Duodenal mucosa (tissue), 2 donors: Measurements from ENCODE around the gene MYO1A.
"Not testable (repeated sequence)": the region's sequence is repeated elsewhere in the genome, so short reads cannot be mapped to it uniquely, and the experiment has no call there.

Experiments
- H3K27ac ChIP-seq: one replicate; pipeline ENCODE4 v1.7.0; 2013; ENCODE audit warnings: low read depth, low read length
- H3K27me3 ChIP-seq, 2 donors: one replicate each; pipeline ENCODE4 v1.7.0; 2013; ENCODE audit warnings: low read length in 2 of 2, control low read depth in 1 of 2; ENCODE audit not compliant: insufficient read depth in 2 of 2, control insufficient read depth in 1 of 2
- H3K36me3 ChIP-seq, 2 donors: one replicate each; pipeline ENCODE4 v1.7.0; 2013; ENCODE audit warnings: low read length in 2 of 2, control low read depth in 1 of 2; ENCODE audit not compliant: insufficient read depth in 2 of 2, control insufficient read depth in 1 of 2
- H3K4me1 ChIP-seq, 2 donors: one replicate each; pipeline ENCODE4 v1.7.0; 2013; ENCODE audit warnings: low read length in 2 of 2, control low read depth in 1 of 2; ENCODE audit not compliant: insufficient read depth in 2 of 2, control insufficient read depth in 1 of 2
- H3K4me3 ChIP-seq, 2 donors: one replicate each; pipeline ENCODE4 v1.7.0; 2013; ENCODE audit warnings: low read length in 2 of 2, low read depth in 1 of 2
- H3K9ac ChIP-seq, 2 donors: one replicate each; pipeline ENCODE4 v1.7.0; 2013; ENCODE audit warnings: low read length in 2 of 2, low read depth in 1 of 2
- H3K9me3 ChIP-seq, 2 donors: one replicate each; pipeline ENCODE4 v1.7.0; 2013; ENCODE audit warnings: low read length in 2 of 2, control low read depth in 1 of 2; ENCODE audit not compliant: control insufficient read depth in 1 of 2

MYO1A gene

DNA sequence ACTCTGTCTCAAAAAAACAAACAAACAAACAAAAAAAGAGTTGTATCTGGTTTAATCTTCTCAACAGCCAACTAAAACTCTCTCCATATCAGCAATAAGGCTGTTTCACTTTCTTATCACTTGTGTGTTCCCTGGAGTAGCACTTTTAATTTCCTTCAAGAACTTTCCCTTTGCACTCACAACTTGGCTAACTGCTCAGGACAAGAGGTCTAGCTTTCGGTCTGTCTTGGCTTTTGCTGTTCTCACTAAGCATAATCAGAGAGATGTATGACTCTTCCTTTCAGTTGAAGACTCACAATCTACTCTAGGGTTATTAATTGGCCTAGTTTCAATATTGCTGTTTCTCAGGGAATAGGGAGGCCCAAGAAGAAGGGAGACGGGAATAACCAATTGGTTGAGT is 16.3 kb upstream of the MYO1A start:
- Histone ChIP-seq H3K4me3 (no peak overlapping the region), H3K27ac (no peak overlapping the region), H3K9ac (no peak overlapping the region), H3K9me3 (no peaks in the 10 kb centered on the region), H3K27me3 (no peaks in the 10 kb centered on the region), H3K4me1 (peaks cover 3 to 10% of the 10 kb centered on the region in 2 donors), H3K36me3 (peaks cover 5 to 6% of the 10 kb centered on the region in 2 donors)

DNA sequence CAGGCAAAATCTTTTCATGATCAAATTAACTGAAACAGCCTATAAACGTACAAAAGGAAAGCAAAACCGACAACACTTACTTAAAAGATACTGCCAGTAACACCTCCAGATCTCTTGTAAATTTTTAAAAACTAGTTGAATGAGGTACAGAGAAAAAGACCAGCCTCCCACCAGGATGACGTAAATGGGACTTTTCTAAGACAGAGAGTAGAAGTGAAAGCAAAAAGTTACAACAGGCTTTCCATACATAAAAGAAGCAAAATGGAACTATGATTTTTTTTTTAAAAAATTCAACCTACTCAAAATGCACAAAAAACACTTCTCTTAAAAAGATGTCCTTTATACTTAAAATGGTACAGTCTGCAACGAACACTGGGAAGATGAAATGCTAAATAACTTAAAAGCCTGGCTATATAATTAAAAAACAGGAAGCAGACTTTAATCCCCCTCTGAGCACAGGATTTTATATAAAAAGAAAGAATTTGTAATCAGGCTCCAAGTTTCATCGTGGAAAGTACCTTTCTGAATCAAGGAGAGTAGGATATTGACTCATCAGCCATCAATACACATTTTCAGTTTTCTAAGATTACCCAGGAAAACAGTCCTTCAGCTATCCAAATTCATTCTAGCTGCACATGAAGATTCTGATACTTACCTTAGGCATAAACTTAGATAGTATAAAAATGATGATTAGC is 14.2 kb upstream of the MYO1A start:
- Histone ChIP-seq H3K9me3 (no peaks in the 10 kb centered on the region), H3K9ac (no peak overlapping the region), H3K4me3 (no peak overlapping the region), H3K4me1 (peaks cover 2 to 14% of the 10 kb centered on the region in 2 donors), H3K27me3 (no peaks in the 10 kb centered on the region), H3K27ac (no peak overlapping the region), H3K36me3 (peaks cover 0 to 6% of the 10 kb centered on the region in 2 donors)

DNA sequence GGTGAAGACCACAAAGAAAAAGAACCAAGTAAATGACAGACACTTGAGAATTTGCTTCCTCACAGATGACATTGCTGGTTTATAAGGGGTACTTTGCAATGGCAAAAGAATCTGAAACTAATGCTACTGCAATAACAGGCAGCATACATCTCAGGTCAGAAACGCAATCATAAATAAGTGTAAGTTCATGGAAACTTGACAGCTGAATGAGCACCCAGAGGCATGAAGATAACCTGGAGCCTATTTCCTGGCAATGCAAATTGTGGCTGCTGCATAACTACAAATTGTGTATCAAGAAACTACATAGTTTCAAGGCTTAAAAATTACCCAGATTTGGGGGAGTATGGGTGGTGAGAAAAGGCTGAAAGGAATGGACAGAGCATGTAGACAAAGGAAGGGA is 8.5 kb upstream of the MYO1A start:
- no peaks in the 10 kb centered on the region for H3K27me3 ChIP-seq
- H3K27ac ChIP-seq: no peak overlapping the region
- peaks cover 0 to 17% of the 10 kb centered on the region in 2 donors for H3K36me3 ChIP-seq
- no peak overlapping the region for H3K4me3 ChIP-seq
- no peaks in the 10 kb centered on the region for H3K9me3 ChIP-seq
- peaks cover 5 to 22% of the 10 kb centered on the region in 2 donors for H3K4me1 ChIP-seq
- no peak overlapping the region for H3K9ac ChIP-seq

DNA sequence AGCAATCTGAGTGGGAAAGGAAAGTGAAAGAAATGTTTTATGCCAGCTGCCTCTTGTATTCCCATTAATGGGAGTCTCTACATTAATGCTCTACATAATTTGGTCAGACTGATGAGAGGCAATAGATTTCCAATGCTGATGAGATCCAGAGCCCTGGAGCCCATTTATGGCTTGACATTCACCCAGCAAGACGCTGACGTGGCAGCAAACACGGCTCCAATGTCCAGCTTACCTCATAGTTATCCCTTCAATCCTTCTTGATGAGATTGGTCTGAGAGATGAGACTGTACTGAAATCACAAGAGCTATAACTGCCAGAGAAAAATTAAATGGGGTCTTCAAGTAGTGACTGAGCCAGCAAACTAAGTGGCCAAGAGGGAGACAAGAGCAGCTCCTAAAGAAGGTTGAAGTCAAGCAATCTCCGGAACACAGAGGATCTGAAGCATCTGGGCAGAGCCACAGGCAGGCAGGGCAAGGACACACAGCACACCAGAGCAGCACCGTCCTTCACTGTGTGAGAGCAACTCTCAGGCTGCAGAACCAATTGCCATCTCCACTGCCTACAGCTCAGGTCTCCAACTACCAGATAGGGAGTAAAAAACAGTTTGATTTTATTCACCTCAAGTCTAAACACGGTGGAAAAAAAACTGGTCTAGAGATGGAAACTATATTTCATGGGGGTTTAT is 7.3 kb upstream of the MYO1A start:
- peaks cover 0 to 17% of the 10 kb centered on the region in 2 donors for H3K36me3 ChIP-seq
- H3K27me3 ChIP-seq: no peaks in the 10 kb centered on the region
- H3K27ac ChIP-seq: peak overlapping the region; percentile 15
- H3K9ac ChIP-seq: peak overlapping the region in 1 of 2 donors; percentile 27
- peaks cover 5 to 22% of the 10 kb centered on the region in 2 donors for H3K4me1 ChIP-seq
- peak overlapping the region; percentile 2 to 34 for H3K4me3 ChIP-seq
- H3K9me3 ChIP-seq: no peaks in the 10 kb centered on the region

DNA sequence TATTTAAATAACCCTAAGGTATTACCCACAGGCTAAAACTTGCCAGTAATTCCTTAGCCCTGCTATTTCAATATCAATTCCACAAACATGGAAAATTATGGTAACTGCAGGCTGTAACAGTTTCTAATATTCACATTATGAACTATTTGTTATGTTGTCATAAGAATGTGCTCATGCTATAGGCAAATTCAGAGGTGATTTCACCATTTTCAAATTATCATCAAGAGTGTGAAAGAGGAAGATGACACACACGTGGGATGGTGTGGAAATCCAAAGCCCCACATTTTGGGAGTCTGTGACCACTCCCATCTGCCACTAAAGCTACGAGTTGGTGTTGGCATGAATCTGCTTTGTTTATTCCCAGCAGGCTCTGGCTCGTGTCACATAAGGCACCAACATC is 5.9 kb upstream of the MYO1A start:
- Histone ChIP-seq H3K36me3 (peaks cover 0 to 17% of the 10 kb centered on the region in 2 donors), H3K27me3 (no peaks in the 10 kb centered on the region), H3K9ac (no peak overlapping the region), H3K4me1 (peaks cover 9 to 30% of the 10 kb centered on the region in 2 donors), H3K27ac (no peak overlapping the region), H3K4me3 (no peak overlapping the region), H3K9me3 (no peaks in the 10 kb centered on the region)

DNA sequence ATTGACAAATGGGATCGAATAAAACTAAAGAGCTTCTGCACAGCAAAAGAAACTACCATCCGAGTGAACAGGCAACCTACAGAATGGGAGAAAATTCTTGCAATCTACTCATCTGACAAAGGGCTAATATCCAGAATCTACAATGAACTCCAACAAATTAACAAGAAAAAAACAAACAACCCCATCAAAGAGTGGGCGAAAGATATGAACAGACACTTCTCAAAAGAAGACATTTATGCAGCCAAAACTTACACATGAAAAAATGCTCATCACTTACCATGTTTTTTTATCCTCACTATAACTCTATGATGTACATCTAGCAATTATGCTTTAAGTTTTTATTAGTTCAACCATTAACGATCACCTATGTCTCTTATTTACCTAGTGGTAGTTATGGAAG is 4.0 kb upstream of the MYO1A start:
- H3K4me3 ChIP-seq, H3K9me3 ChIP-seq, H3K9ac ChIP-seq, H3K27ac ChIP-seq, H3K27me3 ChIP-seq, H3K36me3 ChIP-seq: not testable (repeated sequence)
- H3K4me1 ChIP-seq: peaks cover 6 to 28% of the 10 kb centered on the region in 2 donors

DNA sequence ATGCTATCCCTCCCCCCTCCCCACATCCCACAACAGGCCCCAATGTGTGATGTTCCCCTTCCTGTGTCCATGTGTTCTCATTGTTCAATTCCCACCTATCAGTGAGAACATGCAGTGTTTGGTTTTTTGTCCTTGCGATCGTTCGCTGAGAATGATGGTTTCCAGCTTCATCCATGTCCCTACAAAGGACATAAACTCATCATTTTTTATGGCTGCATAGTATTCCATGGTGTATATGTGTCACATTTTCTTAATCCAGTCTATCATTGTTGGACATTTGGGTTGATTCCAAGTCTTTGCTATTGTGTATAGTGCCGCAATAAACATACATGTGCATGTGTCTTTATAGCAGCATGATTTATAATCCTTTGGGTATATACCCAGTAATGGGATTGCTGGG is 3.2 kb upstream of the MYO1A start:
- H3K36me3 ChIP-seq, H3K9ac ChIP-seq, H3K27ac ChIP-seq, H3K27me3 ChIP-seq, H3K4me3 ChIP-seq, H3K9me3 ChIP-seq: not testable (repeated sequence)
- peaks cover 7 to 22% of the 10 kb centered on the region in 2 donors for H3K4me1 ChIP-seq

DNA sequence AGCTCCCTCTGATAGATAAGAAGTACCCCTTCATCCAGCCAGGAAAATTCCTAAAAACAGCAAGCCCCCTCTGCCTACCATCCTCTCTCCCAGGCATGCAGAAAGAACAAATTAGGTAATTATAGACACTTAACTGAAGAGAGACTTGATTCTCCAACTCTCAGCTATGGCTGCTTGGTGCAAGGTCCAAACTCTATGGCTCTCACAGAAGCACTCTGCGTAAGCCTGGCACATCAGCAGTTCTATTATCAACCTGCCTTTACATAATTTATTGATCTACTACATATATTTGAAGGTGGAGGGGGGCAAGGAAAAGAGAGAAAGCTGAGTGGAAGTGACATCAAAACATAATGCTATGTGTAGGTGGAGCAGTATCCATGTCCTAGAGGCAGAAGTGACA is 1.1 kb upstream of the MYO1A start:
- peak overlapping the region; percentile 88 to 93 for H3K4me3 ChIP-seq
- peak overlapping the region; percentile 43 to 74 for H3K9ac ChIP-seq
- peaks cover 14 to 19% of the 10 kb centered on the region in 2 donors for H3K36me3 ChIP-seq
- no peaks in the 10 kb centered on the region for H3K27me3 ChIP-seq
- no peaks in the 10 kb centered on the region for H3K9me3 ChIP-seq
- H3K27ac ChIP-seq: no peak overlapping the region
- H3K4me1 ChIP-seq: peaks cover 24 to 27% of the 10 kb centered on the region in 2 donors

DNA sequence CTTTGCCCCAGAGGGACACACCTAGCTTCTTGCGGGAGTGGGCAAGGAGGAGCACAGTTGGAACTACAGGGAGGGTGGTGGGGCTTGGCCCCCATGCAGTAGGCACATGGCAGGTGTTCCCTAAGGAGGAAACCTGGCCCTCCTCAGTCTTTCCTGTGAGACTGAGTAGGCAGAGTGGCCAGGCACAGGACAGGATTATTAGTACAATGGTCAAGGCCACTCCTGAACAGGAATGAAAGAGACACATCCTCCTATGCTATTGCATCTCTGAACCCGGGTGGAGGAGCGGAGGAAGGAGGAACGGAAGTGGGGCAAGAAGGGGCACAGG is 846 bp downstream of the MYO1A start:
- Histone ChIP-seq H3K27me3 (no peaks in the 10 kb centered on the region), H3K4me1 (peaks cover 24 to 35% of the 10 kb centered on the region in 2 donors), H3K27ac (peak overlapping the region; percentile 22), H3K36me3 (peaks cover 16 to 33% of the 10 kb centered on the region in 2 donors), H3K9ac (peak overlapping the region; percentile 73 to 74), H3K9me3 (no peaks in the 10 kb centered on the region), H3K4me3 (peak overlapping the region; percentile 88 to 93)

DNA sequence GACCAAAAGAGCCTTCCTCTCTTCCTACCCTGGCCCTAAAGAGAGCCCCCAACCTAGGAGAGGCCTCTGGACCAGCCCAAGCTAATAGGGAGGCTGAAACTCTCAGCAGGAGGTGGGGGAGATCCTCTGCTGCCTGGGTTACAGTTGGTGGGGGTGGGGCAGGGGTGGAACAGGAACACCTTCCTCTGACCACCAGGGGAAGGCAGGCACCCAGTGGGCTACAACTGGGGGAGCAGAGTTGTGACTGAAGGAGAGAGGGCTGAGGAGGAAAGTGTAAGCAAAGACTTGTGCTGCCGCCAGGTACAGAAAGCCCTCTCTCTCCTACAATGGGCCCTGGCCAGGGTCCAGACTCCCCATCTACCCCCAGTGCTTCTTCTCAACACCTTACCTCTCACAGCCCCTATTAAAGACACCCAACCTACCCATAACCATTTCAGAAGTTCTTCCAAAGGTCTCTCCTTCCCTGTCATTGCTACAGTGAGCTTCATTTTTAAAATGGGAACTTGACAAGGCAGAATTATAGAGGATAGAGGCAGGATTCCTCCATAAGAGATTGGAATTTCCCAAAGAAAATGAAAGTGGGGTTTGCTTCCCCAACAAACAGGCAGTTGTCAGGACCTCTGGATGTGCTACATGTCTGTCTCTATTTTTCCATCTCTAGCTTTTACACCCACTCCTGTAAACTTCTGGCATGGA is 1.4 kb downstream of the MYO1A start:
- Histone ChIP-seq H3K27ac (no peak overlapping the region), H3K9ac (peak overlapping the region; percentile 73 to 74)

More for the DNA sequence above, 1.4 kb downstream of the MYO1A start:
- no peaks in the 10 kb centered on the region for H3K27me3 ChIP-seq
- peaks cover 16 to 37% of the 10 kb centered on the region in 2 donors for H3K36me3 ChIP-seq
- no peaks in the 10 kb centered on the region for H3K9me3 ChIP-seq
- H3K4me3 ChIP-seq: peak overlapping the region; percentile 88 to 93
- H3K4me1 ChIP-seq: peaks cover 24 to 35% of the 10 kb centered on the region in 2 donors
